GM21825 (cell line): ENCODE results near the gene EVC2.

Experiments used
- ATAC-seq: cut with Tn5 transposase; IDR thresholded peaks from one replicate; pipeline ENCODE4 v1.9.1; 2021; ENCODE audit warnings: mild to moderate bottlenecking, moderate library complexity; ENCODE audit not compliant: unreplicated experiment

The EVC2 gene

DNA sequence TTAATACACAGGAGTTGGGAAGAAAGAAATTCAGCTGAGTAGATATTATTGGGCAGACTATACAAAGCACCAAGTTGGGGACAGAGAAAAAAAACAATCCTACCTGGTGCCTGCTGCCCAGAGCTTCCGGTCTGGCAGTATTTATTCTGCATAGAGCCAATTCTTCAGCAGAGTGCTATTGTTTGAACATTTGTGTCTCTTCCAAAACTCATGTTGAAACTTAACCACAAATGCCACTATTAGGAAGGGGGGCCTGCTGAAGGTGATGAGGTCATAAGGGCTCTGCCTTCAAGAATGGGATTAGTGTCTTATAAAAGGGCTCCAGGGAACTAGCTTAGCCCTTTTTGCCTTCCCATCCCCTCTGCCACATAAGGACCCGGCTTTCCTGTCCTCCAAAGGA, 136.2 kb downstream of the EVC2 start:
- ATAC-seq = no peak

DNA sequence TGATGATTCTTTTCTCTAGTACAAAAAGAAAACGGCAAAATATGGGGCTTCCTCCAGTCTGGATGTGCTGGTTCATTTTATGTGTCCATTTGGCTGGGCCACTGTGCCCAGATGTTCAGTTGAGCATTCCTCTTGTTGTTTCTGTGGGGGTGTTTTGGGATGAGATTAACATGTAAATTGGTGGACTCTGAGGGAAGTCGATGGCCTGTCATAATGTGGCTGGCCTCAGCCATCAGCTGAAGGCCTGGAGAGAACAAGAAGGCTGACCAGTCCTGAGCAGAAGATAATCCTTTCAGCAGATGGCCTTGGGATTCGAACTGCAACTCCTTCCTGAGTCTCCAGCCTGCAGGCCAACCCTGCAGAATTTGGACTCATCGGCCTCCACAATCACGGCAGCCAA, 136.7 kb downstream of the EVC2 start:
- no peak for ATAC-seq

DNA sequence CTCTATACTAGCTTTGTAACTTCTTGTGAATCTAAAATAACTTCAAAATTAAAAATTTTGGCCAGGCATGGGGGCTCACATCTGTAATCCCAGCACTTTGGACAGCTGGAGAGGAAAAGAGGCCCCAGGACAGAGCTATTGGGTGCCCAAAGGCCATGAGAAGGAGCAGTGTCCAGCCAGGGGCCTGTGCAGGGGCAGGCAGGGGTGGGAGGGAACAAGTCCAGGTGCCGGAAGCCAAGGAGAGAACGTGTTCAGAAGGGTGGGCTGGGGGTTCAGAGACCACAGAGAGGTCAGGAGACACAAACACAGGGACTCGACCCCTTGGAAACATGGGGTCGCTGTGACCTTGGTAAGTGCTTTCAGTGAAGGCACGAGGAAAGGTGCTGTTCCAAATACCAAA, 138.9 kb downstream of the EVC2 start:
- no peak for ATAC-seq

GRCh38 chr4:5568931-5569330, 139.4 kb downstream of the EVC2 start:
- no peak for ATAC-seq

DNA sequence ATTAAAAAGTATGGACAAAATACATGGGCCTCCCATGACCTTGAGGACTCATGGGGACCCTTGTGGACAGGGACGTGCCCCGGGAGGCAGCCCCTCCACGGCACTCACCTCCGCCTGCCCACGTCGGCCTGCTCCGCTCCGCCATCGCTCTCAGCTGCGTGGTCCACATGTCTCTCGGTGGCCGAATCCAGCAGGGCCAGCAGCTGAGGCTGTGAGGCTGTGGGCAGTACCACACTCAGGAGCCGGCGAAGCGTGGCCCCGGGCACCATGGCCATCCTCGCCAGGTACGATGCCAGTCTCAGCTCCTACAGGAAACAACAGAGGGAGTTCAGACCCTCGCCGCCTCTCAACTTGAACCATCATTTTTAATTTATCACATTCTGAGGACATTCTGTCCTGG, 140.0 kb downstream of the EVC2 start:
- ATAC-seq = no peak

- no peak for ATAC-seq
Measured at GRCh38 chr4:5566991-5567390, 141.4 kb downstream of the EVC2 start.

DNA sequence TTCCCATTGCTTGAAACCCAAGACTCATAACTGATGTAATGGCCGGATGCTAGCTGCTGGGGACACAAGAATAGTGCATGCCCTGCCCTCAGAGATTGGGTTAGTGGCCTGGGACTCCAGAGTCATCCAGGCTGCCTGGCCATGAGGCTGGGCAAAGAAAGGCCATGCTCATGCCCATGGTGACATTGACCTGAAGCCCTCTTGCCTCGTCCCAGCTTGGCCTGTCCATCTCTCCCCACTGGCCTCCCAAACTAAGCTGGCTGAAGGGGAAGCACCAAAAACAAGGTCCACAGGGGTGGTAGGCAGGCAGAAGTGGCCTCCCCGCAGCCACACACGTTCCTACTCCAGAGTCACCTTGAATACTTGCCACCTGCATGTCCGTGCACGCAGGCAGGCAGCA, 141.8 kb downstream of the EVC2 start:
- no peak for ATAC-seq

DNA sequence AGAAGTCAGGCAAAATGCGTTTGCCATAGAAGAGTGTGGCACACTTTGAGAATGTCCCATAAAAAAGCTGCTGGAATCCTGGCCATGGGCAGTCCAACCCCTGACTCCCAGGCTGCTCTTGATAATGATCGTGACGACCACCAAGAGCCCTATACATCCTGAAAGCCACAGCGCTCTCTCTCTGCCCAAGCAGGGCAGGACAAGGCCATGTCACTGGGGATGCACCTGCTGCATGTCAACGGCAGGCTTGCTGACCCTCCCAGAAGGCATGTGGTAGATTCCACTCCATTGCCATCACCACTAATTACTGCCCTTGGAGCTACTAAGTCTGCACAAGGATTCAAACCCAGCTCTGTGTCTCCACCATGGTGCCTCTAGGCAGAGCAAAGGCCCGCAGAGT, 144.5 kb downstream of the EVC2 start:
- no peak for ATAC-seq

- ATAC-seq = no peak
Measured at GRCh38 chr4:5562476-5562875, 145.9 kb downstream of the EVC2 start.

DNA sequence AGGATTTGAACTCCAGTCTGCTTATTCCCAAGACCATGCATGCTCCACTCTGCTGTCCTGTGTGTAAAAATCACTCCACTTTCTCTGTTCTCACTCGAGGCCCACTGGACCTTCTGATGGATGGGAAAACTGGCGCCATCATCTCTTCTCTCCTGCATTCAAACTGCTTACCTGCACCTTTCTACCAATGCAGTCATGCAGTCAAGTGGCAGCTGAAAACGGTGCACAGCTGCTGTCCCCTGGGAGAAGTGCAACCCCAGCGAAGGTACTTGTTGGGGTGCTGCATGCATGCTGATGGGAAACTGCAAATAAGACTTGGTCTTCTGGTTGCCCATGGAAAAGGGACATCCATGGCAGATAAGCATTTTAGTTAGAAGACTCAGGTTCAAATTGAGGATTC, 147.1 kb downstream of the EVC2 start:
- no peak for ATAC-seq

DNA sequence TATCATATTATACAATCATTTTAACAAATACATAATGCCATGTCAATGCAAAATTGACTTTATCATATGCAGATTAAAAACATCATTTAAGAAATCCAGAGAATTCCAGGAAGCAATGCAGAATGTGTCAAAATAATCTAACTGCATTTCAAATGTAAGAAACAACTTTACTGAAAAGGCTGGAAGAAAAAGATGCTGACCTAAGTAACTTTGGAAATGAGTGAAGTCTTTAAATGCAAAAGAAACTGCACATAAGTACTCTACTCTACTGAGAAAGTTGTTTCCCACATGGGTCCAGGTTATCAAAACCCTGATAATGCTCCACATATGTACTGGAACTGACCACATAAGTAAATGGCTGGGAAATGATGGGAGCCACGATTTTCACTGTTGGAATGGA, 149.9 kb downstream of the EVC2 start:
- ATAC-seq = no peak

DNA sequence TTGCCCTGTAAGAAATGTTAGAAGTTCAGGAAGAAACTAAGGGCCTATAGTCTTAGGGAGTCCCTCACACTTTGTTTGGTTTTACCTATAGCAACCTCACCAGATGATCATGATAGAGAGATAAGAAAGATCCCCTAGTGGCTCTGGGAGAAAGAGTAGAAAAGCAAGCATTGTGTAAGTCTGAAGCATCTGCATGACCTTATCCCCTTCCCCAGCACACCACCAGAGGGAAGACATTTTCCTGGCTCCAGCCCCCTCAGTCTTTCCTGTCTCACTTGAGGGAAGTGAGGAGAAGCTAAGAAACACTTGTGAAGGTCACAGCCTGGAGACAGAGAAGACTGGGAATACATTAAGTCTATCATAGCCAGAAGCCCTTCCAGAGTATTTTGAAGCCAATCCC, 154.0 kb downstream of the EVC2 start:
- no peak for ATAC-seq

GRCh38 chr4:5553801-5554200, 154.6 kb downstream of the EVC2 start:
- ATAC-seq = no peak

- no peak for ATAC-seq
Measured at GRCh38 chr4:5552451-5552850, 155.9 kb downstream of the EVC2 start.

DNA sequence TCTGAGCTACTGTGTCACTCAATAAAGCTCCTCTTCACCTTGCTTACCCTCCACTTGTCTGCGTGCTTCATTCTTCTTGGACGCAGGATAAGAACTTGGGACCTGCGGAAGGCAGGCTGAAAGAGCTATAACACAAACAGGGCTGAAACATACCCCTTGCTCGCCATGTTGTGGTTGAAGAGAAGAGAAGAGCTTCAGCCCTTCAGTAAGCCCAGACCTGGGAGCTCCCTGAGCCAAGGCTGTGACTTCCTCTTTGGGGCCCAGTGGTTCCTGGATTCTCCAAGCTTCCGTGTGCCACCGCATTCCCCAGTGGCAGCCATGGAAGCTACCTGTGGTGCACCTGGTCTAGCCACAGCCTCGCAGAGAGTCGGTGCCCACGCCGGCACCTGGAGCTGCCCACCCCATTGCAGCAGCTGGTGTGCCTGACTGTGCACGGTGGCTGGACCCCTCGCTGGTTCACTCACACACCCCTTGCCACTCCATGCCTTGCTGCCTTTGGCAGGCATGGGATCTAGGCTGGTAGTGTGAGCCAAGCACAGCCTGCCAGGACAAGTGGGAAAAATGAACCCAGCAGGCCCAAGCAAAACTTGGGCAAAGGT, 160.6 kb downstream of the EVC2 start:
- no peak for ATAC-seq

DNA sequence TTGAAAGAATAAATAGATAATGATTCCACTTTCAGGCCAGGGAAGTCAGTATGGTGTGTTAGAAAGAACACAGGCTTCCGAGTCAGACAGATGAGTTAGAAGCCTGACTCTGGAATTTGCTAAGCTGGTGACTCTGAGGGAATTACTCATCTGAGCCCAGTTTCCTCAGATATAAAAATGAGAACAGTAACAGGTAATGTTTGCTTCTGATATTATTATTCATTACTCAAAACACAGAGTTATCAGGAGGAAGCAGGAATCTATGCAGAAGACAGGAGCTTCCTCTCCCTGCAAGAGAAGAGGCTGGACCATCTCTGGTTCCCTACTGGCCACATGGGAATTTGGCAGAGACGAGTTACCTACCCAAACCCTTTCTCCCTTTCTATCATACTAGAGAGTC, 163.1 kb downstream of the EVC2 start:
- no peak for ATAC-seq

- ATAC-seq = no peak
Measured at GRCh38 chr4:5544762-5545161, 163.6 kb downstream of the EVC2 start.

DNA sequence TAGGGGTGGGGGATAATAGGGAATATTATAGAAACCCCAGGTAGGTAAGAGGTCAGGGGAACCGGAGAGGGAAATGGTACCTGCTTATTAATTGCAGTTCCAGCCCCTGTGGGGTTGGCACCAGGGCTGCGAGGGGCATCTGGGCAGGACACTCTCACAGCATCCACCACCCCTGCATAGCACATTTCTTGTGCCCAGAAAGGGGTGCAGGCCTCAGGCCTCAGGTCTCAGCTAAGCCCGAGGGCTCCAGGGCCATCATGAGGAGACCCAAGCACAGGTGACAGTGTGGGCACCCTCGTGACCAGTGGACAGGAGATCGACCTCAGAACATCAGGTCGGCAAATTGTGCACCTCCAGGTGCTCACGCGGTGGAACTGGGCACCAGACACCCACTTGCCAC, 164.7 kb downstream of the EVC2 start:
- no peak for ATAC-seq

GRCh38 chr4:5541169-5541568, 167.2 kb downstream of the EVC2 start:
- no peak for ATAC-seq

DNA sequence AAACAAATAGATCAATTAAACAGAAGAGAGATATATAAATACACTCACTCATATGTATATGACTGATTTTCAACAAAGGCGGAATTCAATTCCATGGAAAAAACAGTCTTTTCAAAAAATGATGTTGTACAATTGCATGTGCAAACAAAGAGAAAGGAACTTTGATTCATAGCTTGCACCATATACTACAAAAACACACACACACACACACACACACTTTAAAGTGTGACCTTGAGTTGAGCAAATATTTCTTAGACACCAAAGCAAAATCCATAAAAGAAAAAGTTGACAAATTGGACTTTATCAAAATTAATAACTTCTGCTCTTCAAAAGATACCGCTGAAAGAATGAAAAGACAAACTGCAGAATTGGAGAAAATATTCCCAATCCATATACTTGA, 168.8 kb downstream of the EVC2 start:
- ATAC-seq = no peak

- no peak for ATAC-seq
Measured at GRCh38 chr4:5532100-5532499, 176.3 kb downstream of the EVC2 start.

- ATAC-seq = no peak
Measured at GRCh38 chr4:5528031-5528436, 180.3 kb downstream of the EVC2 start.

DNA sequence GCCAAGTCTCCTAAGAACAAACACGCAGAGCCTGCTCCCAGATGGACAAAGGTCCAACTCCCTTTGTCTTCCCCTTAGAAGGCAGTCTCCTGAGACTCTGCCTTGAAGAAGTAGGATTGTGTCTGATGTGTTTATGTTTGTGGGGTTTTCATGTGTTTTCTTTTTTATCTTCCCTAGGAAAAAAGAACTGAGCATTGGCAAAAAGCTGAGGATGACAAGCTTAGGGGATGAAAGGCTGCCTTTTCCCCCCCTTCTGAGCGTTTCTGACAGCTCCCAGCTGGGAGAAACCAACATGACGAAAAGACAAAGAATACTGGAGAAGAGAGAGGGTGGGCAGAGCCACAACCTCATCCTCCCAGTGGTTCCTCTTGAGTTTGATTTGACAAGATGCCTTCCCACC, 181.1 kb downstream of the EVC2 start:
- no peak for ATAC-seq
